Osteocyte (in vitro differentiated cells): Measurements from ENCODE around the gene SNX10. TPM values are rescaled to one million over a fixed set of nuclear protein-coding genes. Genes with fewer than 3 reads are reported as not detected.
"Not testable (repeated sequence)": the region's sequence is repeated elsewhere in the genome, so short reads cannot be mapped to it uniquely, and the experiment has no call there.

Experiments used
- DNase-seq: peaks from one replicate; pipeline ENCODE4 v3.0.0; 2021; ENCODE audit warnings: mixed read lengths; ENCODE audit not compliant: unreplicated experiment; ENCODE audit errors: extremely low spot score
- H3K27ac Mint-ChIP-seq: one replicate; pipeline ENCODE4 v1.8.0; 2021; ENCODE audit warnings: mild to moderate bottlenecking, mixed read lengths; ENCODE audit not compliant: unreplicated experiment
- H3K27me3 Mint-ChIP-seq: one replicate; pipeline ENCODE4 v1.8.0; 2021; ENCODE audit warnings: mixed read lengths; ENCODE audit not compliant: unreplicated experiment
- H3K36me3 Mint-ChIP-seq: one replicate; pipeline ENCODE4 v1.8.0; 2021; ENCODE audit warnings: mixed read lengths; ENCODE audit not compliant: unreplicated experiment
- H3K4me1 Mint-ChIP-seq: one replicate; pipeline ENCODE4 v1.8.0; 2021; ENCODE audit warnings: mixed read lengths; ENCODE audit not compliant: unreplicated experiment
- H3K4me3 Mint-ChIP-seq: one replicate; pipeline ENCODE4 v1.8.0; 2021; ENCODE audit warnings: mild to moderate bottlenecking, moderate library complexity, mixed read lengths; ENCODE audit not compliant: unreplicated experiment
- H3K9me3 Mint-ChIP-seq: one replicate; pipeline ENCODE4 v1.8.0; 2021; ENCODE audit warnings: mixed read lengths; ENCODE audit not compliant: unreplicated experiment
- CTCF ChIP-seq: fragments of 200-600 bp; sonication (generic); IDR thresholded peaks from 2 replicates; pipeline ENCODE4 v1.5.0; 2021; ENCODE audit warnings: antibody characterized with exemption, mild to moderate bottlenecking, moderate library complexity
- total RNA-seq: library from RNA; stranded (reverse); gene quantifications from 2 replicates; pipeline ENCODE4 v1.2.1, GENCODE V29; 2021

SNX10 gene
- total RNA-seq, 1 donor from 2014 or later, result not detected

- Mint-ChIP-seq H3K9me3 (no peaks in the 10 kb centered on the region), H3K36me3 (no peaks in the 10 kb centered on the region), H3K27ac (no peak overlapping the region), H3K4me3 (no peak overlapping the region), H3K27me3 (peaks cover 2% of the 10 kb centered on the region), H3K4me1 (no peaks in the 10 kb centered on the region)
- no peak for TF ChIP-seq CTCF
- DNase-seq, result no peak
These were observed 11.6 kb upstream of the SNX10 start for GRCh38 chr7:26280097-26280496.

GRCh38 chr7:26280723-26281122, 10.9 kb upstream of the SNX10 start:
- H3K27me3 Mint-ChIP-seq, result peaks cover 2% of the 10 kb centered on the region
- H3K27ac Mint-ChIP-seq, result no peak overlapping the region
- DNase-seq, result no peak
- no peaks in the 10 kb centered on the region for H3K9me3 Mint-ChIP-seq
- no peak overlapping the region for H3K4me3 Mint-ChIP-seq
- no peaks in the 10 kb centered on the region for H3K36me3 Mint-ChIP-seq
- no peaks in the 10 kb centered on the region for H3K4me1 Mint-ChIP-seq
- no peak for TF ChIP-seq CTCF

- no peaks in the 10 kb centered on the region for H3K9me3 Mint-ChIP-seq
- DNase-seq, result no peak
- H3K27ac Mint-ChIP-seq, result no peak overlapping the region
- H3K4me3 Mint-ChIP-seq, result no peak overlapping the region
- no peaks in the 10 kb centered on the region for H3K4me1 Mint-ChIP-seq
- H3K27me3 Mint-ChIP-seq, result peaks cover 17% of the 10 kb centered on the region
- TF ChIP-seq CTCF, result no peak
- H3K36me3 Mint-ChIP-seq, result no peaks in the 10 kb centered on the region
These were observed 7.2 kb upstream of the SNX10 start for GRCh38 chr7:26284477-26284876.

- H3K36me3 Mint-ChIP-seq, result no peaks in the 10 kb centered on the region
- no peak overlapping the region for H3K27ac Mint-ChIP-seq
- no peaks in the 10 kb centered on the region for H3K4me1 Mint-ChIP-seq
- no peak for TF ChIP-seq CTCF
- no peaks in the 10 kb centered on the region for H3K9me3 Mint-ChIP-seq
- H3K4me3 Mint-ChIP-seq, result no peak overlapping the region
- no peak for DNase-seq
- peaks cover 22% of the 10 kb centered on the region for H3K27me3 Mint-ChIP-seq
These were observed 6.5 kb upstream of the SNX10 start for GRCh38 chr7:26284995-26285632.

- no peak for TF ChIP-seq CTCF
- Mint-ChIP-seq H3K27ac (no peak overlapping the region), H3K36me3 (no peaks in the 10 kb centered on the region), H3K9me3 (no peaks in the 10 kb centered on the region), H3K27me3 (peaks cover 30% of the 10 kb centered on the region), H3K4me3 (no peak overlapping the region), H3K4me1 (no peaks in the 10 kb centered on the region)
- DNase-seq, result no peak
These were observed 5.5 kb upstream of the SNX10 start for GRCh38 chr7:26286157-26286556.

- DNase-seq, H3K4me3 Mint-ChIP-seq, H3K9me3 Mint-ChIP-seq, H3K27ac Mint-ChIP-seq, H3K36me3 Mint-ChIP-seq, H3K4me1 Mint-ChIP-seq: not testable (repeated sequence)
- H3K27me3 Mint-ChIP-seq, result peaks cover 45% of the 10 kb centered on the region
These were observed 3.5 kb upstream of the SNX10 start for GRCh38 chr7:26288126-26288525.
